Smooth muscle cell (in vitro differentiated cells): ENCODE measurements around the gene MYO10. TPM values are rescaled to one million over a fixed set of nuclear protein-coding genes. Genes with fewer than 3 reads are reported as not detected.

Experiments used
- DNase-seq: peaks from one replicate; lab custom pipeline; 2025; ENCODE audit not compliant: unreplicated experiment; lab: John Stamatoyannopoulos, UW
- H2AFZ ChIP-seq: fragments of 200-600 bp; sonication (generic); 2 replicates; pipeline ENCODE4 v1.6.0; 2016; ENCODE audit warnings: antibody characterized with exemption, low read depth, mild to moderate bottlenecking
- H3F3A ChIP-seq: fragments of 200-600 bp; sonication (generic); 2 replicates; pipeline ENCODE4 v1.6.0; 2017; ENCODE audit warnings: antibody characterized with exemption, low read depth
- H3K27ac ChIP-seq: fragments of 200-600 bp; sonication (generic); 2 replicates; pipeline ENCODE4 v1.5.1; 2016; ENCODE audit warnings: low read depth, mild to moderate bottlenecking
- H3K27me3 ChIP-seq: fragments of 200-600 bp; sonication (generic); 2 replicates; pipeline ENCODE4 v1.6.1; 2016; ENCODE audit warnings: low read depth, mild to moderate bottlenecking
- H3K36me3 ChIP-seq: fragments of 200-600 bp; sonication (generic); 2 replicates; pipeline ENCODE4 v1.5.1; 2016; ENCODE audit warnings: low read depth
- H3K4me1 ChIP-seq: fragments of 200-600 bp; sonication (generic); 2 replicates; pipeline ENCODE4 v1.5.1; 2016; ENCODE audit warnings: low read depth
- H3K4me2 ChIP-seq: fragments of 200-600 bp; sonication (generic); 2 replicates; pipeline ENCODE4 v1.6.0; 2016; ENCODE audit warnings: mild to moderate bottlenecking
- H3K4me3 ChIP-seq: fragments of 200-600 bp; sonication (generic); 2 replicates; pipeline ENCODE4 v1.5.1; 2016; ENCODE audit warnings: mild to moderate bottlenecking
- H3K79me2 ChIP-seq: fragments of 200-600 bp; sonication (generic); 2 replicates; pipeline ENCODE4 v1.6.0; 2016; ENCODE audit warnings: low read depth, mild to moderate bottlenecking
- H3K9ac ChIP-seq: fragments of 200-600 bp; sonication (generic); 2 replicates; pipeline ENCODE4 v1.6.0; 2016; ENCODE audit warnings: low read depth
- H3K9me3 ChIP-seq: fragments of 200-600 bp; sonication (generic); replicated peaks from 2 replicates; pipeline ENCODE4 v1.5.1; 2016; ENCODE audit warnings: low read depth
- H4K20me1 ChIP-seq: fragments of 200-600 bp; sonication (generic); 2 replicates; pipeline ENCODE4 v1.6.0; 2016; ENCODE audit warnings: low read depth
- WGBS: methylation state at CpG from one replicate; pipeline ENCODE4 v1.1.7; 2016; ENCODE audit warnings: low lambda C conversion rate; 5-methylcytosine and 5-hydroxymethylcytosine counted together
- polyA plus RNA-seq: library from polyadenylated mRNA; unstranded; fragments of >200 nt; fragmentation: Nextera tagmentation; extraction: Ambion mirVana; gene quantifications from 2 replicates; pipeline ENCODE4 v1.2.1, GENCODE V29; 2016
- total RNA-seq: library from RNA; depleted of rRNA; stranded (reverse); fragments of >200 nt; gene quantifications from 2 replicates; pipeline ENCODE4 v1.2.3, GENCODE V29; 2014
- TF ChIP-seq, protein P1 (sequence below): fragments of 200-600 bp; sonication (generic); IDR thresholded peaks from 2 replicates; pipeline ENCODE4 v1.5.1; 2017; ENCODE audit warnings: borderline replicate concordance, mild to moderate bottlenecking, antibody characterized with exemption; ENCODE audit not compliant: insufficient read depth, poor library complexity, severe bottlenecking

MYO10 gene
- total and polyA plus RNA-seq, 2 experiments from 2014 or later, result 76.4 to 96.8 TPM

DNA sequence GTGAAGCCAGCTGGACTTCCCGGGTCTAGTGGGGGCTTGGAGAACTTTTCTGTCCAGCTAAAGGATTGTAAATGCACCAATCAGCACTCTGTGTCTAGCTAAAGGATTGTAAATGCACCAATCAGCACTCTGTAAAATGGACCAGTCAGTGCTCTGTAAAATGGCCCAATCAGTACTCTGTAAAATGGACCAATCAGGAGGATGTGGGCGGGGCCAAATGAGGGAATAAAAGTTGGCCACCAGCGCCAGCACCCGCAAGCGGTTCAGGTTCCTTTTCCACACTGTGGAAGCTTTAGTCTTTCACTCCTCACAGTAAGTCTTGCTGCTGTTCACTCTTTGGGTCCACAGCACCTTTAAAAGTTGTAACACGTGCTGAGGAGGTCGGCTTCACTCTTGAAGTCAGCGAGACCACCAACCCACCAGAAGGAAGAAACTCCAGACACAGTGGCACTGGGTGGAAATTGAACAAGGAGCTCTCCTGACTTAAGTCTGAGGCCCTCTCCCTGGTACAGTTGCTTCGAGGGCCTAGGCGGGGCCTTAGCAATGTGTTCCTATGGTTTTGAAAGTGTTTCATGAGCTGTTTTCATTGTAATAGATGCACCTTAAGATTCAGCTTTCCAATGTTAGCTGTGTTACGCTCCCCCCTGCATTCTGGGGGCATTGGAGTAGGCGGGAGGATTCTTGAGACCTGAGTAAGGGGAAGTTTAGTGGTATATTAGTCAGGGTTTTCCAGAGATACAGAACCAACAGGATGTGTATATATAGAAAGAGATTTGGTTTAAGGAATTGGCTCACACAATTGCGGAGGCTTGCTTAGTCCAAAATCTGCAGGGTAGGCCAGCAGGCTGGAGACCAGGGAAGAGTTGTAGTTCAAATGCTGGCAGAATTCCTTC, 21.5 kb upstream of the MYO10 start:
- DNase-seq, result no peak
- 73% methylated on average over 13 of the region's 13 CpGs for WGBS
- no peak overlapping the region for H2AFZ ChIP-seq

DNA sequence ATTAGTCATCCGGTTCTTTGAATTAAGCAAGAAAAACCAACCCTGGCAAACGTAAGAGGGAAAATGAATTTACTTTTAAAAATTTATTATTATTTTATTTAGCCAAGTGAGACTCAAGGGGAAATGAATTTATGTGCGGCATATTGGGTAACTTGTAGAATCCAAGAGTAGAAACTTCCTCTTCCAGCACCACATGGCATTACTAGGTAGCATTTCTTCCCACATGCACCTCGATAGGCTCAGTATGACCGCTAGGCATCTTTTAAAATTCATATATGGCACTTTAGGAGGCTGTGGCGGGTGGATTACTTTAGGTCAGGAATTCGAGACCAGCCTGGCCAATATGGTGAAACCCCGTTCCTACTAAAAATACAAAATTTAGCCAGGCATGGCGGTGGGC, 17.6 kb upstream of the MYO10 start:
- no peaks in the 10 kb centered on the region for H3K9me3 ChIP-seq
- H2AFZ ChIP-seq, result no peak overlapping the region
- H3K27ac ChIP-seq, result no peak overlapping the region
- H3K27me3 ChIP-seq, result no peaks in the 10 kb centered on the region
- peaks cover 4% of the 10 kb centered on the region for H3F3A ChIP-seq
- H3K4me2 ChIP-seq, result no peak overlapping the region
- no peaks in the 10 kb centered on the region for H4K20me1 ChIP-seq
- H3K79me2 ChIP-seq, result no peaks in the 10 kb centered on the region
- TF ChIP-seq, protein P1, sequence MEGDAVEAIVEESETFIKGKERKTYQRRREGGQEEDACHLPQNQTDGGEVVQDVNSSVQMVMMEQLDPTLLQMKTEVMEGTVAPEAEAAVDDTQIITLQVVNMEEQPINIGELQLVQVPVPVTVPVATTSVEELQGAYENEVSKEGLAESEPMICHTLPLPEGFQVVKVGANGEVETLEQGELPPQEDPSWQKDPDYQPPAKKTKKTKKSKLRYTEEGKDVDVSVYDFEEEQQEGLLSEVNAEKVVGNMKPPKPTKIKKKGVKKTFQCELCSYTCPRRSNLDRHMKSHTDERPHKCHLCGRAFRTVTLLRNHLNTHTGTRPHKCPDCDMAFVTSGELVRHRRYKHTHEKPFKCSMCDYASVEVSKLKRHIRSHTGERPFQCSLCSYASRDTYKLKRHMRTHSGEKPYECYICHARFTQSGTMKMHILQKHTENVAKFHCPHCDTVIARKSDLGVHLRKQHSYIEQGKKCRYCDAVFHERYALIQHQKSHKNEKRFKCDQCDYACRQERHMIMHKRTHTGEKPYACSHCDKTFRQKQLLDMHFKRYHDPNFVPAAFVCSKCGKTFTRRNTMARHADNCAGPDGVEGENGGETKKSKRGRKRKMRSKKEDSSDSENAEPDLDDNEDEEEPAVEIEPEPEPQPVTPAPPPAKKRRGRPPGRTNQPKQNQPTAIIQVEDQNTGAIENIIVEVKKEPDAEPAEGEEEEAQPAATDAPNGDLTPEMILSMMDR, result no peak
- 93% methylated on average over 9 of the region's 9 CpGs for WGBS
- no peak overlapping the region for H3K9ac ChIP-seq
- H3K36me3 ChIP-seq, result no peaks in the 10 kb centered on the region
- DNase-seq, result no peak
- H3K4me3 ChIP-seq, result no peak overlapping the region
- no peaks in the 10 kb centered on the region for H3K4me1 ChIP-seq

More for the DNA sequence above, 21.5 kb upstream of the MYO10 start:
- Histone ChIP-seq H3K79me2 (no peaks in the 10 kb centered on the region), H3K27ac (peak overlapping the region; percentile 83), H3K4me3 (no peak overlapping the region), H3K4me2 (peak overlapping the region; percentile 6), H3K36me3 (no peaks in the 10 kb centered on the region), H3K4me1 (no peaks in the 10 kb centered on the region), H3K9ac (peak overlapping the region; percentile 67), H3F3A (peaks cover 4% of the 10 kb centered on the region), H3K9me3 (no peaks in the 10 kb centered on the region), H3K27me3 (no peaks in the 10 kb centered on the region), H4K20me1 (no peaks in the 10 kb centered on the region)
- TF ChIP-seq, protein P1, result no peak

DNA sequence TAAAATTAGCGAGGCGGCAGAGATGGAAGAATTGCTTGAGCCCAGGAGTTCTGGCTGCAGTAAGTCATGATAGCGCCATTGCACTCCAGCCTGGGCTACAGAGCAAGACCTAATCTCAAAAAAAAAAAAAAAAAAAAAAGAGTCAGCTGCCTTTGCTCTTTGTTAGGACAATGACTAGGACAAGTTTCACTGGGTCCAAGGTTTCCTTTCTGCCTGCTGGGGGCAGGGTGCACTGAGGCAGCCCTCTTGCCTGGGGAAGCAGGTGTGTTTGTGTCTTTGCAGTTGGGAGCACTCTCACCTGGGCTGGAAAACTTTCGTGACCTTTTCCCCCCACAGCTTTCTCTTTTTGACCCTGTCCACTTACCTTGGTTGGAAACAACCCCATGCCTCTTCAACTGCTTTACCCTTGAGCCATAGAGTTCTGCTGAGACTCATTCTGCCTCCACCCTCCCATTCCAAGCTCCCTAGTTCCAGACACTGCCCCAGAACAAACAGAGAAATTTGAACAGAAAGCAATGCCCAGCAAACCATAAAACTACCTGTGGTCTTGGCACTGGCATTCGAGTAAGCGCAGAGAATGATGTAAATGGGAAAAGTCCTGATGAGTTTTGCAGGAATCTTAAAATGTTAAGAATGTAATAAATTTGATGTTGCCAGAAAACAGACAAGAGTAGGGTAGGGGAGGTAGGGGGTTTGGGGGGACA, 17.0 kb upstream of the MYO10 start:
- H3K4me2 ChIP-seq, result no peak overlapping the region
- H3K9me3 ChIP-seq, result no peaks in the 10 kb centered on the region
- H3K79me2 ChIP-seq, result no peaks in the 10 kb centered on the region
- DNase-seq, result no peak
- no peaks in the 10 kb centered on the region for H3F3A ChIP-seq
- H3K4me3 ChIP-seq, result no peak overlapping the region
- no peaks in the 10 kb centered on the region for H3K27me3 ChIP-seq
- no peaks in the 10 kb centered on the region for H3K36me3 ChIP-seq
- TF ChIP-seq, protein P1, result no peak
- H3K9ac ChIP-seq, result no peak overlapping the region
- H4K20me1 ChIP-seq, result no peaks in the 10 kb centered on the region
- H2AFZ ChIP-seq, result no peak overlapping the region
- H3K4me1 ChIP-seq, result no peaks in the 10 kb centered on the region
- WGBS, result 90% methylated on average over 6 of the region's 6 CpGs
- H3K27ac ChIP-seq, result no peak overlapping the region
